GM21367 (cell line): ENCODE measurements around the gene PSMA3.
A peak's percentile ranks its signal among the peaks of the same experiment; 100 is the strongest.

Source experiments
- ATAC-seq: cut with Tn5 transposase; IDR thresholded peaks from one replicate; pipeline ENCODE4 v1.9.1; 2021; ENCODE audit not compliant: unreplicated experiment

The PSMA3 gene

GRCh38 chr14:58270628-58271027 lies 26.0 kb downstream of the PSMA3 start:
- no peak for ATAC-seq

- ATAC-seq: no peak
Measured at GRCh38 chr14:58272588-58273372, 28.1 kb downstream of the PSMA3 start.

GRCh38 chr14:58274881-58275280 lies 30.2 kb downstream of the PSMA3 start:
- ATAC-seq: no peak

- no peak for ATAC-seq
Measured at GRCh38 chr14:58275527-58276190, 31.0 kb downstream of the PSMA3 start.

- ATAC-seq: no peak
Measured at GRCh38 chr14:58276208-58276607, 31.6 kb downstream of the PSMA3 start.

GRCh38 chr14:58278177-58278576 lies 33.5 kb downstream of the PSMA3 start:
- no peak for ATAC-seq

GRCh38 chr14:58280954-58281787 lies 36.5 kb downstream of the PSMA3 start:
- peak; percentile 62 for ATAC-seq

GRCh38 chr14:58281969-58282368 lies 37.3 kb downstream of the PSMA3 start:
- no peak for ATAC-seq

- no peak for ATAC-seq
Measured at GRCh38 chr14:58282925-58283593, 38.4 kb downstream of the PSMA3 start.

GRCh38 chr14:58283730-58284129 lies 39.1 kb downstream of the PSMA3 start:
- ATAC-seq: no peak

- ATAC-seq: no peak
Measured at GRCh38 chr14:58285132-58285531, 40.5 kb downstream of the PSMA3 start.

- no peak for ATAC-seq
Measured at GRCh38 chr14:58287607-58288042, 43.0 kb downstream of the PSMA3 start.

GRCh38 chr14:58288106-58288792 lies 43.6 kb downstream of the PSMA3 start:
- no peak for ATAC-seq

GRCh38 chr14:58291646-58292045 lies 47.0 kb downstream of the PSMA3 start:
- ATAC-seq: no peak

- no peak for ATAC-seq
Measured at GRCh38 chr14:58292187-58292586, 47.5 kb downstream of the PSMA3 start.

GRCh38 chr14:58294201-58294600 lies 49.6 kb downstream of the PSMA3 start:
- ATAC-seq: no peak

GRCh38 chr14:58296726-58297125 lies 52.1 kb downstream of the PSMA3 start:
- no peak for ATAC-seq

- no peak for ATAC-seq
Measured at GRCh38 chr14:58297412-58297761, 52.7 kb downstream of the PSMA3 start.

GRCh38 chr14:58297762-58298476 lies 53.3 kb downstream of the PSMA3 start:
- ATAC-seq: peak; percentile 82
